Muscle layer of colon (tissue), 2 donors: Measurements from ENCODE around the gene TTC24.

Experiments
- H3K27ac ChIP-seq: one replicate; pipeline ENCODE4 v1.7.0; 2013; ENCODE audit warnings: low read depth, mild to moderate bottlenecking, low read length, moderate library complexity
- H3K27me3 ChIP-seq, 2 donors: one replicate each; pipeline ENCODE4 v1.7.0; 2013; ENCODE audit warnings: low read length in 2 of 2, mild to moderate bottlenecking in 2 of 2; ENCODE audit not compliant: insufficient read depth in 2 of 2, control insufficient read depth in 1 of 2
- H3K36me3 ChIP-seq: one replicate; pipeline ENCODE4 v1.7.0; 2013; ENCODE audit warnings: mild to moderate bottlenecking, low read length; ENCODE audit not compliant: insufficient read depth
- H3K4me1 ChIP-seq: one replicate; pipeline ENCODE4 v1.7.0; 2013; ENCODE audit warnings: mild to moderate bottlenecking, low read length; ENCODE audit not compliant: insufficient read depth
- H3K4me3 ChIP-seq, 2 donors: one replicate each; pipeline ENCODE4 v1.7.0; 2013; ENCODE audit warnings: low read length in 2 of 2, low read depth in 1 of 2, mild to moderate bottlenecking in 1 of 2, moderate library complexity in 1 of 2
- H3K9ac ChIP-seq: one replicate; pipeline ENCODE4 v1.7.0; 2013; ENCODE audit warnings: low read length
- H3K9me3 ChIP-seq: one replicate; pipeline ENCODE4 v1.7.0; 2013; ENCODE audit warnings: mild to moderate bottlenecking, low read length
- donor health status: abdominal sarcoma.
- donor health status: Adenocarcinoma of cecum.

The TTC24 gene

GRCh38 chr1:156579472-156579871, at the start of gene TTC24:
Gene TTC24 (plus strand): TSS chr1:156579723. CDS start chr1:156581365, 1,642 bp downstream.
- Histone ChIP-seq H3K9me3 (no peaks in the 10 kb centered on the region), H3K27me3 (no peaks in the 10 kb centered on the region), H3K9ac (no peak within 1 kb of the TSS), H3K4me3 (no peak within 1 kb of the TSS), H3K36me3 (no peaks in the 10 kb centered on the region), H3K4me1 (no peaks in the 10 kb centered on the region), H3K27ac (no peak within 1 kb of the TSS)

DNA sequence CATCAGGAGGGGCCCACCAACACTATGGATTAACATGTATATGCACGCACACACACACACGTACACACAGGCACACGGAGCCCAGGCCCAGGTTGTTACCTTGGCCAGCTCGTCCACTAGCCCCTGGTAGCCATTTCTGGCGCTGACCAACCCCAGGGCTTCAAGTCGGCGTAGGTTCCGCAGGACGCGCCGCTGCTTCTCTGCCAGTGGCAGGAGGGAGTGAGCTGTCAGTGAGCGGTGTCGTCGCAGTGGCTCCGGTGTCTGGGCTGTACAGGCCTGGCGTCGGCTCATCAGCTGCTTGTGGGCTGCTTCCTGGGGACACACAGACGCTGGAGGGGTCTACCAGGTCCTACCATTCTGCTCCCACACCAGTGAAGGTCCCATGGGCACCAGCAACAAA, 49.5 kb upstream of the TTC24 start:
- H3K4me3 ChIP-seq = no peak overlapping the region
- H3K27ac ChIP-seq = no peak overlapping the region
- H3K27me3 ChIP-seq = no peaks in the 10 kb centered on the region
- H3K9me3 ChIP-seq = no peaks in the 10 kb centered on the region
- H3K36me3 ChIP-seq = no peaks in the 10 kb centered on the region
- H3K4me1 ChIP-seq = no peaks in the 10 kb centered on the region
- H3K9ac ChIP-seq = no peak overlapping the region

DNA sequence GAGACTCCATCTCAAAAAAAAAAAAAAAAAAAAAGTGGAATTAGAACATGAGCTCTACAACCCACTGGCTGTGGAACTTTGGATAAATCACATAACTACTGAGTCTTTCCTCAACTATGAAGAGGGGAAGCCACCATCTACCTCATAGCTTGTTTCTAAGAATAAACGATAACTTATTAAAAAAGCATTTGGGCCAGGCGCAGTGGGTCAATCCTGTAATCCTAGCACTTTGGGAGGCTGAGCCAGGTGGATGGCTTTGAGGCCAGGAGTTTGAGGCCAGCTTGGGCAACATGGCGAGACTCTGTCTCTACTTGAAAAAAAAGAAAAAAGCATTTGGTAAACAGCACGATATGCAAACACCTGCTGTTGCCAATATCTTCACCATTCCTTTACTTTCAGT, 47.1 kb upstream of the TTC24 start:
- Histone ChIP-seq H3K4me3 (no peak overlapping the region), H3K4me1 (no peaks in the 10 kb centered on the region), H3K36me3 (no peaks in the 10 kb centered on the region), H3K27ac (no peak overlapping the region), H3K27me3 (no peaks in the 10 kb centered on the region), H3K9ac (no peak overlapping the region), H3K9me3 (no peaks in the 10 kb centered on the region)

- Histone ChIP-seq H3K9ac (no peak overlapping the region), H3K27ac (no peak overlapping the region), H3K27me3 (no peaks in the 10 kb centered on the region), H3K4me1 (no peaks in the 10 kb centered on the region), H3K4me3 (no peak overlapping the region), H3K36me3 (no peaks in the 10 kb centered on the region), H3K9me3 (no peaks in the 10 kb centered on the region)
Observed at GRCh38 chr1:156533568-156534220, 45.8 kb upstream of the TTC24 start.

GRCh38 chr1:156534424-156535060, 45.0 kb upstream of the TTC24 start:
- peaks cover 5% of the 10 kb centered on the region for H3K4me1 ChIP-seq
- no peaks in the 10 kb centered on the region for H3K36me3 ChIP-seq
- no peaks in the 10 kb centered on the region for H3K27me3 ChIP-seq
- H3K9ac ChIP-seq = no peak overlapping the region
- H3K4me3 ChIP-seq = no peak overlapping the region
- no peak overlapping the region for H3K27ac ChIP-seq
- no peaks in the 10 kb centered on the region for H3K9me3 ChIP-seq

DNA sequence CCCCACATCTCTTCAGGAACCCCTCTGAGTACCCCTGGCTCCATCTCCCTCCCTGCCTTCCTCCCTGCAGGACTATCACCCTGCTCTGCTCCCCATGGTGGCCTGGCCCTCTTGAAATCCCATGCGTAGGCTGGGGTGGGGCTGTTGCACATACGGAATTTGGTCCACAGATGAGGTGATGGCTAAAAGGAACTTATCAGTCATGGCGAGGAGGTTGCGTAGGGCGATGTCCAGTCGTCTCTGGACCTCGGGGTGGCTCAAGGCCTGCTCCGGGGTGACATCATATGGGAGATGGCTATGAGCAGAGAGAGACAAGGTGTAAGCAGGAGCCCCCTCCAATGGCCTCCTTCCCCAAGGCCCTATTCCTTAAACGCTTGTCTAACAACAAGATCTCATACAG, 42.5 kb upstream of the TTC24 start:
- H3K4me1 ChIP-seq = peaks cover 5% of the 10 kb centered on the region
- no peak overlapping the region for H3K27ac ChIP-seq
- H3K4me3 ChIP-seq = no peak overlapping the region
- H3K27me3 ChIP-seq = no peaks in the 10 kb centered on the region
- H3K9ac ChIP-seq = no peak overlapping the region
- H3K36me3 ChIP-seq = no peaks in the 10 kb centered on the region
- no peaks in the 10 kb centered on the region for H3K9me3 ChIP-seq

DNA sequence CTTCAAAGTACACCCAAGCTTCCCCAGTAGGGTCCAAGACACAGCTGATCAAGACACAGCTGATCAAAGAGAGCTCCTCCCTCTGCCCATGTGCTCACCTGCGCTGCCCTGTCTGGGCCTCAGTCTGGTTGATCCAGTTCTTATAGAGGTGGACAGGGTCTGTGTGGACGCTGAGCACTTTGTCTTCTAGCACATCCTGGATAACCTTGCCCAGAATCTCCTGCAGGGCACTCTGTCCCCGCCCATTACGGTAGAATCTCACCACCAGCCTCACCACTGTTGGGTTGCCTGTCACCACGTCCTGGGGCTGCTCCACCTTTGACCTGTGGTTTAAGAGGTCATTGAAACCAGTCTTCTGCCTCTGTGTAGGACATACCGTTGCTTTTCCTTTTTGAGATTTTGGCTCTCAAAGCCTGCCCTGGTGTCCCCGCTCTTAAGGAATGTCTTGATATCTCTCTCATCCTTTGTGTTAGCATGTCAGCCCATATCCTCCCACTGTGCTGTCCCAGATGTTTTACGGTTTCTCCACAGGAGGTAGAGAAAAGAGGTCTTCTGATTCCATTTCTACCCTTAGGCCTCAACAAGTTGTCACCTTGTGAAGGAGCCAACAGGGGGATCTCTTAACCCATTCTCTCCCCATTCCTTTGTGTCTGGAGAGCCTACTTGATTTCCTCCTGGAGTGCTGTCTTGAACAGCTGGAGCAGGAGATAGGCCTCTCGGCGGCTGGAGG, 40.6 kb upstream of the TTC24 start:
- H3K4me1 ChIP-seq = peaks cover 5% of the 10 kb centered on the region
- H3K36me3 ChIP-seq = no peaks in the 10 kb centered on the region
- no peak overlapping the region for H3K9ac ChIP-seq
- no peaks in the 10 kb centered on the region for H3K27me3 ChIP-seq
- H3K9me3 ChIP-seq = no peaks in the 10 kb centered on the region
- no peak overlapping the region for H3K27ac ChIP-seq
- no peak overlapping the region for H3K4me3 ChIP-seq

GRCh38 chr1:156539818-156540355, 39.6 kb upstream of the TTC24 start:
- Histone ChIP-seq H3K36me3 (no peaks in the 10 kb centered on the region), H3K4me3 (no peak overlapping the region), H3K27ac (no peak overlapping the region), H3K9me3 (no peaks in the 10 kb centered on the region), H3K9ac (no peak overlapping the region), H3K27me3 (no peaks in the 10 kb centered on the region), H3K4me1 (peaks cover 5% of the 10 kb centered on the region)

DNA sequence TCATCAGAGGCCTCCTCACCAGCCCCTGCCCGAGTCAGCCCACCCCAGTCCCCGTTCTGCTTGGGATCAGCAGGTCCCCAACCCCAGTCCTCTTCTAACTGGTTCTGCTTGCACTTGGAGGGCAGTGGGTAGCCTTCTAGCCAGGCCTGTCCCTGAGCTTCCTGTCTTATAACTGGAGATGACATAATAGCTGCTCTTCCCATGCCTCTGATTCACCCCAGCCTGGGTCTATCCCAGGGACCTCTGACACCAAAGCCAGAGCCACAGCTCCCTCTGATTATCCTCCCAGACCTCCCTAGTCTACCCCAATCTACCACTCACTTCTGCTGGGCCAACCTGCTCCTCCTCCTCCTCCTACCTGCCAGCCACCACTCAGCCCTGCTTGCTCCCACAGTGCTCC, 38.6 kb upstream of the TTC24 start:
- Histone ChIP-seq H3K36me3 (no peaks in the 10 kb centered on the region), H3K9ac (no peak overlapping the region), H3K27me3 (no peaks in the 10 kb centered on the region), H3K27ac (no peak overlapping the region), H3K9me3 (no peaks in the 10 kb centered on the region), H3K4me3 (no peak overlapping the region), H3K4me1 (peaks cover 5% of the 10 kb centered on the region)

DNA sequence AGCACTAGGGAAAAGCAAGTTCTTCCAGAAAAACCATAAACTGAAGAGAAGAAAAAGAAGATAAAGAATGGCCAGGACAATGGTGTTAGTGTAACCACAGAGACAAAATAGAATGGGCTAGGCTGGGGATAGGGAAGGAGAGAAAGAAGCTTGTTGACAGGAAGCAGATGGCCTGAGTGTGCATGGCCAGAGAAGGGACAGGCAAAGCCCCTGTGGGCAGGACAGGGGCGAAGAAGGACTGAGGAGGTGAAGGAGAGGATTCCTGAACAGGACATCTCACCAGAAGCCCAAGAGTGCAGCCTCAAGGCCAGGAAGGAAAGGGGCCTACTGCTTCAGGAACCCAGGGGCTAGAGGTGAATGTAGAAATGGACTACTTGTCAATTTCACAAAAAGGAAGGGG, 36.5 kb upstream of the TTC24 start:
- Histone ChIP-seq H3K27me3 (no peaks in the 10 kb centered on the region), H3K9me3 (no peaks in the 10 kb centered on the region), H3K4me1 (peaks cover 5% of the 10 kb centered on the region), H3K27ac (no peak overlapping the region), H3K36me3 (no peaks in the 10 kb centered on the region), H3K9ac (no peak overlapping the region), H3K4me3 (no peak overlapping the region)

DNA sequence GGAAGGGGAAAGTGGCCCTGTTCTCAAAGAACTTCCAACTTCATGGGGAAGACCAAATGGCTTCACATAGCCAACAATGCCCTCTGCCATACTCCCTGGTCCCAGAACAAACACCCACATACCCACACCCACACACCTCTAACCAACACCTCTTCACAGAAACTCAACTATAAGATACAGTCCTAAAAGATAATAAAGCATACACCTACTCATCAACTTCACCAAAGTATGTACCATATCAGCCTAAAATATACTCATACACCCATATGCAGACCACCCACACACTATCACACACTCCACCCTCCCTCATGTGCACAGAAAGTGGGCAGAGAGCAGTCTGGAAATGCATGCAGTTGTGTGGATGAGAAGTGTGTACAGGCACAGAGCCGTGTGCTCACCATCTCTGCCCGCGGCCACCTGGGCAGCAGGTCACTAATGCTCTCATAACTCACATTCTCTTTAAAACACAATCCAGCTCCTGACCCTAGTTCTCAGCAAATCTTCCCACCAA, 34.9 kb upstream of the TTC24 start:
- no peak overlapping the region for H3K9ac ChIP-seq
- H3K9me3 ChIP-seq = no peaks in the 10 kb centered on the region
- H3K4me1 ChIP-seq = no peaks in the 10 kb centered on the region
- H3K36me3 ChIP-seq = no peaks in the 10 kb centered on the region
- no peak overlapping the region for H3K4me3 ChIP-seq
- no peak overlapping the region for H3K27ac ChIP-seq
- H3K27me3 ChIP-seq = no peaks in the 10 kb centered on the region
